ENCODE data around the gene MEF2A. TPM values are rescaled to one million over a fixed set of nuclear protein-coding genes. Genes with fewer than 3 reads are reported as not detected.
"Not testable (repeated sequence)": the region's sequence is repeated elsewhere in the genome, so short reads cannot be mapped to it uniquely, and the experiment has no call there.

MEF2A gene
- total RNA-seq (10 to 100 TPM; 56.1 to 68.1 TPM), polyA plus RNA-seq (ENCODE audit: insufficient read length in 6 of 6) (10 to 100 TPM; 58.8 to 68.4 (median 63.0) TPM)
- long read RNA-seq, donor 1, full-length matches to known transcripts = 28 of 43 reads
- long read RNA-seq, donor 1, partial matches to known transcripts = 15 of 43 reads
- long read RNA-seq, donor 1, other reads (novel, unspliced or antisense) = 0 of 43 reads
- long read RNA-seq, donor 2, full-length matches to known transcripts = 24 of 37 reads
- long read RNA-seq, donor 2, partial matches to known transcripts = 13 of 37 reads
- long read RNA-seq, donor 2, other reads (novel, unspliced or antisense) = 0 of 37 reads
- long read RNA-seq, donor 3, full-length matches to known transcripts = 5 of 5 reads
- long read RNA-seq, donor 3, partial matches to known transcripts = 0 of 5 reads
- long read RNA-seq, donor 3, other reads (novel, unspliced or antisense) = 0 of 5 reads
- long read RNA-seq, donor 4, partial matches to known transcripts = 11 of 13 reads
- long read RNA-seq, donor 4, other reads (novel, unspliced or antisense) = 2 of 13 reads
- long read RNA-seq, donor 5, full-length matches to known transcripts = 8 of 21 reads
- long read RNA-seq, donor 5, partial matches to known transcripts = 13 of 21 reads
- long read RNA-seq, donor 5, other reads (novel, unspliced or antisense) = 0 of 21 reads
- long read RNA-seq, donor 6, full-length matches to known transcripts = 8 of 13 reads
- long read RNA-seq, donor 6, partial matches to known transcripts = 5 of 13 reads
- long read RNA-seq, donor 6, other reads (novel, unspliced or antisense) = 0 of 13 reads
- long read RNA-seq, donor 7, full-length matches to known transcripts = 5 of 10 reads
- long read RNA-seq, donor 7, partial matches to known transcripts = 5 of 10 reads
- long read RNA-seq, donor 7, other reads (novel, unspliced or antisense) = 0 of 10 reads
- long read RNA-seq, donor 8, full-length matches to known transcripts = 14 of 28 reads
- long read RNA-seq, donor 8, partial matches to known transcripts = 14 of 28 reads
- long read RNA-seq, donor 8, other reads (novel, unspliced or antisense) = 0 of 28 reads
- long read RNA-seq, donor 9 = 0 reads
- long read RNA-seq, donor 10, partial matches to known transcripts = 9 of 10 reads
- long read RNA-seq, donor 10, other reads (novel, unspliced or antisense) = 1 of 10 reads
- long read RNA-seq, donor 11 = 0 reads
- long read RNA-seq, donor 12, partial matches to known transcripts = 8 of 12 reads
- long read RNA-seq, donor 12, other reads (novel, unspliced or antisense) = 0 of 12 reads

GRCh38 chr15:99565299-99566156, at the start of gene MEF2A:
TSS of gene MEF2A (plus strand) at chr15:99565984. CDS start at chr15:99633120, 67,136 bp downstream.
- intact Hi-C loops (cut with DNase I) = no loop called here

GRCh38 chr15:99518191-99518590, 47.6 kb upstream of the MEF2A start:
- H3K27me3 ChIP-seq = no peaks in the 10 kb centered on the region
- ATAC-seq (no peak), DNase-seq (no peak)
- no peak for TF ChIP-seq CTCF (IDR thresholded peaks at IDR 0.05)
- no peak overlapping the region for H3K27ac ChIP-seq
- no peaks in the 10 kb centered on the region for H3K4me1 ChIP-seq
- no peaks in the 10 kb centered on the region for H3K36me3 ChIP-seq
- H3K4me3 ChIP-seq = no peak overlapping the region
- no peaks in the 10 kb centered on the region for H3K9me3 ChIP-seq
- intact Hi-C loops (cut with DNase I) = no loop called here

More at GRCh38 chr15:99565299-99566156, at the start of gene MEF2A:
- TF ChIP-seq CTCF (IDR thresholded peaks at IDR 0.05) = no peak
- ATAC-seq = peak; percentile 85
- Histone ChIP-seq H3K4me1 (peaks cover 10 to 38% of the 10 kb centered on the region in 2 donors), H3K36me3 (no peaks in the 10 kb centered on the region), H3K27me3 (no peaks in the 10 kb centered on the region), H3K4me3 (peak within 1 kb of the TSS; percentile 73 to 74), H3K9me3 (no peaks in the 10 kb centered on the region), H3K27ac (peak within 1 kb of the TSS; percentile 98)
- DNase-seq = peak; percentile 95 to 97 (median 96)

- ATAC-seq; intact Hi-C loops (cut with DNase I); DNase-seq; H3K4me3 ChIP-seq; H3K9me3 ChIP-seq; H3K36me3 ChIP-seq; H3K4me1 ChIP-seq; H3K27me3 ChIP-seq; H3K27ac ChIP-seq: not testable (repeated sequence)
These were observed 46.4 kb upstream of the MEF2A start for GRCh38 chr15:99519366-99519765.

GRCh38 chr15:99522288-99522687, 43.5 kb upstream of the MEF2A start:
- no peaks in the 10 kb centered on the region for H3K4me1 ChIP-seq
- H3K27me3 ChIP-seq = no peaks in the 10 kb centered on the region
- TF ChIP-seq CTCF (IDR thresholded peaks at IDR 0.05) = no peak
- intact Hi-C loops (cut with DNase I) = no loop called here
- H3K4me3 ChIP-seq = no peak overlapping the region
- no peaks in the 10 kb centered on the region for H3K9me3 ChIP-seq
- H3K27ac ChIP-seq = no peak overlapping the region
- H3K36me3 ChIP-seq = no peaks in the 10 kb centered on the region
- ATAC-seq (no peak), DNase-seq (no peak)

- Histone ChIP-seq H3K27ac (no peak overlapping the region), H3K36me3 (no peaks in the 10 kb centered on the region), H3K9me3 (peaks cover 0 to 10% of the 10 kb centered on the region in 2 donors), H3K4me3 (no peak overlapping the region), H3K27me3 (no peaks in the 10 kb centered on the region), H3K4me1 (no peaks in the 10 kb centered on the region)
- intact Hi-C loops (cut with DNase I) = no loop called here
- DNase-seq (no peak), ATAC-seq (no peak)
- TF ChIP-seq CTCF (IDR thresholded peaks at IDR 0.05) = no peak
These were observed 39.6 kb upstream of the MEF2A start for GRCh38 chr15:99526176-99526575.
